ENCODE measurements around the gene BMP5.
"Not testable (repeated sequence)": the region's sequence is repeated elsewhere in the genome, so short reads cannot be mapped to it uniquely, and the experiment has no call there.

Gene BMP5

GRCh38 chr6:55875400-55875799 lies at the start of gene BMP5:
Gene BMP5 (minus strand): TSS chr6:55875590. CDS start chr6:55874865, 725 bp downstream.
- peak; percentile 85 for DNase-seq

- no peak for DNase-seq
These were observed 47.0 kb upstream of the BMP5 start for GRCh38 chr6:55922406-55922805.

- no peak for DNase-seq
These were observed 44.4 kb upstream of the BMP5 start for GRCh38 chr6:55919716-55920308.

GRCh38 chr6:55918639-55919038 lies 43.2 kb upstream of the BMP5 start:
- DNase-seq = no peak

GRCh38 chr6:55917751-55918415 lies 42.5 kb upstream of the BMP5 start:
- DNase-seq = no peak

GRCh38 chr6:55916188-55916587 lies 40.8 kb upstream of the BMP5 start:
- DNase-seq = no peak

- no peak for DNase-seq
These were observed 38.1 kb upstream of the BMP5 start for GRCh38 chr6:55913228-55914195.

- DNase-seq = not testable (repeated sequence)
These were observed 35.1 kb upstream of the BMP5 start for GRCh38 chr6:55910466-55910865.

GRCh38 chr6:55909911-55910310 lies 34.5 kb upstream of the BMP5 start:
- not testable (repeated sequence) for DNase-seq

- no peak for DNase-seq
These were observed 27.4 kb upstream of the BMP5 start for GRCh38 chr6:55902796-55903195.

GRCh38 chr6:55901765-55902270 lies 26.4 kb upstream of the BMP5 start:
- no peak for DNase-seq

- no peak for DNase-seq
These were observed 23.0 kb upstream of the BMP5 start for GRCh38 chr6:55898342-55898741.

GRCh38 chr6:55897346-55897745 lies 22.0 kb upstream of the BMP5 start:
- no peak for DNase-seq

- no peak for DNase-seq
These were observed 20.8 kb upstream of the BMP5 start for GRCh38 chr6:55895972-55896730.

GRCh38 chr6:55892749-55893357 lies 17.5 kb upstream of the BMP5 start:
- no peak for DNase-seq

GRCh38 chr6:55888917-55889316 lies 13.5 kb upstream of the BMP5 start:
- DNase-seq = no peak

GRCh38 chr6:55886185-55886836 lies 10.9 kb upstream of the BMP5 start:
- no peak for DNase-seq

GRCh38 chr6:55882718-55883569 lies 7.6 kb upstream of the BMP5 start:
- DNase-seq = no peak

GRCh38 chr6:55877283-55877682 lies 1.9 kb upstream of the BMP5 start:
- no peak for DNase-seq

- peak; percentile 58 for DNase-seq
These were observed 1.1 kb downstream of the BMP5 start for GRCh38 chr6:55874316-55874715.

GRCh38 chr6:55872866-55873265 lies 2.5 kb downstream of the BMP5 start:
- DNase-seq = no peak
